ENCODE results near the gene OTULIN.

Gene OTULIN

GRCh38 chr5:14744296-14745187, 80.0 kb downstream of the OTULIN start:
- no peak for DNase-seq

GRCh38 chr5:14745188-14745563, 80.7 kb downstream of the OTULIN start:
- no peak for DNase-seq

- no peak for DNase-seq
Observed at GRCh38 chr5:14745753-14746152, 81.2 kb downstream of the OTULIN start.

- DNase-seq = peak; percentile 62
Observed at GRCh38 chr5:14748180-14748900, 83.8 kb downstream of the OTULIN start.
